HK-2 (cell line): ENCODE data around the gene SLX1A.
"Not testable (repeated sequence)": the region's sequence is repeated elsewhere in the genome, so short reads cannot be mapped to it uniquely, and the experiment has no call there.

Source experiments
- DNase-seq: peaks from one replicate; pipeline ENCODE4 v3.0.0-alpha.2; 2018; ENCODE audit not compliant: unreplicated experiment

SLX1A gene

DNA sequence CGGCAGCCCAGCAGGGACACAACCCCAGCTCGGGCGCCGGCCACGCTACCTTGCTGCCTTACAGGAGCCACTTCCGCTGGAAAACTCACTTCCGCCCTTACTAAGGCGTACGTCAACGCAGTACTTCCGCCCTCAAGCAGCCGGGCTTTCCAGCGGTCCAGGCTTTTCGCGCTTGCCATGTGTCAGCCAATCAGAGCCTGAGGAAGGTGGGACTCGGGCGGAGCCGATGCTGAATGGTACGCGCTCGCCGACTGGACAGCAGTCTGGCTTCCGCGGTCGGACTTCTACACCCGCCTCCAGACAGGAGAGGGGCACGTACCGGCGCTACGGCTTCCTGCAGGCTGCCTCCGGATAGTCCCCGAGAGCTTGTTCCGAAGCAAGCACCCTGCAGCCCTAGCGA, at the start of gene SLX1A, which contains the start of gene BOLA2B:
Gene SLX1A (plus strand): TSS at position 261 of the 400 bp plus-strand sequence. CDS start 210 bp downstream, outside the sequence.
Gene BOLA2B (minus strand): TSS at position 52 of the 400 bp plus-strand sequence. CDS start 71 bp downstream, outside the sequence.
- not testable (repeated sequence) for DNase-seq

DNA sequence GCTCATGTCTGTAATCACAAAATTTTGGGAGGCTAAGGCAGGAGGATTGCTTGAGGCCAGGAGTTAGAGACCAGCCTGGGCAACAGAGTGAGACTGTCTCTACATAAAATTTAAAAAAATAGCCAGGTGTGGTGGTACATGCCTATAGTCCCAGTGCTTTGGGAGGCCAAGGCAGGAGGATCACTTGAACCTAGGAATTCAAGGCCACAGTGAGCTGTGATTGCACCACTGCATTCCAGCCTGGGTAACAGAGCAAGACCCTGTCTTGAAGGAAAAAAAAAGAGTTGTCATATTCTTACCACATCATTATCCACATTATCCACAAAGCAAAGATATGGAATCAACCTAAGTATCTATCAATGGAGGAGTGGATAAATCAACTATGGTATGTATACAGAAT, 49.7 kb upstream of the SLX1A start:
- no peak for DNase-seq

GRCh38 chr16:30144917-30145316, 48.8 kb upstream of the SLX1A start:
- no peak for DNase-seq

- no peak for DNase-seq
These were observed 48.0 kb upstream of the SLX1A start for GRCh38 chr16:30145657-30146056.

GRCh38 chr16:30147843-30148510, 45.7 kb upstream of the SLX1A start:
- no peak for DNase-seq

DNA sequence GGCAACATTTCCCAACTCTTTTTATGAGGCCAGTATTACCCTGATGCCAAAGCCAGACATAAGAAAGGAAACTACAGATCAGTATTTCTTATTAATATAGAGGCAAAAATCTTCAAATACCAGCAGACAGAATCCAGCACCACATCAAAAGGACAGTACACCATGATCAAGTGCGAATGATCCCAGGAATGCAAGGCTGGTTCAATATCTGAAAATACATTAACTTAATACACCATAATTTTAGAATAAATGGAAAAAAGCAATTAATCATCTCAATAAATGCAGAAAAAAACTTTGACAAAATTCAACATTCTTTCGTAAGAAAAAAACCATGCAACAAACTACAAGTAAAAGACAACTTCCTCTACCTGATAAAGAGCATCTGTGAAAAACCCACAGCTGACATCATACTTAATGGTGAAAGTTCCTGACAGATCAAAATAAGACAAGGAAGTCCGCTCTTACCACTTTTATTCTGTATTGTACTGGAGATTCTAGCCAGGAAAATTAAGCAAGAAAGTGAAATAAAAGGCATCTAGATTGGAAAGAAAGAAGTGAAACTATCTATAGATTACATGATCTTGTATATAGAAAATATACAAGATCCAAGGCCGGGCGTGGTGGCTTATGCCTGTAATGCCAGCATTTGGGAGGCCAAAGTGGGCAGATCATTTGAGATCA, 44.3 kb upstream of the SLX1A start:
- no peak for DNase-seq

- DNase-seq: no peak
These were observed 42.6 kb upstream of the SLX1A start for GRCh38 chr16:30151091-30151490.

DNA sequence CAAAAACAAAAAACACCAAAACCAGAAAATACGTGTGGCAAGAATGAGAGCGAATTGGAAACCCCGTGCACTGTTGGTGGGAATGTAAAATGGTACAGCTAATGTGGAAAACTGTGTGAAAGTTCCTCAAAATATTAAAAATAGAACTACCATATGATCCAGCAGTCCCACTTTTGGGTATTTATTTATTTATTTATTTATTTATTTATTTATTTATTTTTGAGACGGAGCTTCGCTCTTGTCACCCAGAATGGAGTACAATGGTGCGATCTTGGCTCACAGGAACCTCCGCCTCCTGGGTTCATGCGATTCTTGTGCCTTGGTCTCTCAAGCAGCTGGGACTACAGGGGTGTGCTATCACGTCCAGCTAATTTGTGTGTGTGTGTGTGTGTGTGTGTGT, 41.2 kb upstream of the SLX1A start:
- DNase-seq: no peak

- no peak for DNase-seq
These were observed 38.5 kb upstream of the SLX1A start for GRCh38 chr16:30155188-30155587.

DNA sequence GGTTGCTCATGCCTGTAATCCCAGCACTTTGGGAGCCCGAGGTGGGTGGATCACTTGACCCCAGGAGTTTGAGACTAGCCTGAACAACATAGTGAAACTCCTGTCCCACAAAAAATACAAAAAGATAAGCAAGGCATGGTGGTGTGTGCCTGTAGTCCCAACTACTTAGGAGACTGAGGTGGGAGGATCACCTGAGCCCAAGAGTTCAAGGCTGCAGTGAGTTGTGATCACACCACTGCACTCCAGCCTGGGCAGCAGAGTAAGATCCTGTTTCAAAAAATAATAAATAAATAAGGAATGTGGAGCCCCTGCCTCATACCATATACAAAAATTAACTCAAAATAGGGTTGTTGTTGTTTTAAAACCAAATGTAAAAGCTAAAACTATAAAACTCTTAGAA, 36.5 kb upstream of the SLX1A start:
- no peak for DNase-seq

DNA sequence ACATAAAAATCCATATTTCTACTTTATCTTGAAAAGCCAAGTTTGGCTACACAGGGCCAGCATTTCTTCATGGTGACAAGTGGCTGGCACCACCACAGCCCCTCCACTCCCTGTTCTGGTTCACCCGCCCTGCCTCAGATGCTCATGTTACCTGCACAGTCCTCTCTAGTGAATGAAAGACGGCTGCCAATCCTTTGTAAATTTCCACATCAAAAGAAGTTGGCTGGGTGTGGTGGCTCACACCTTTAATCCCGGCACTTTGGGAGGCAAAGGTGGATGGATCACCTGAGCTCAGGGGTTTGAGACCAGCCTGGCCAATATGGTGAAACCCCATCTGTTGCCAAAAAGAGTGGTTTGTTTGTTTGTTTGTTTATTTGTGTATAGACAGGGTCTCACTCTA, 30.1 kb upstream of the SLX1A start:
- DNase-seq: no peak

DNA sequence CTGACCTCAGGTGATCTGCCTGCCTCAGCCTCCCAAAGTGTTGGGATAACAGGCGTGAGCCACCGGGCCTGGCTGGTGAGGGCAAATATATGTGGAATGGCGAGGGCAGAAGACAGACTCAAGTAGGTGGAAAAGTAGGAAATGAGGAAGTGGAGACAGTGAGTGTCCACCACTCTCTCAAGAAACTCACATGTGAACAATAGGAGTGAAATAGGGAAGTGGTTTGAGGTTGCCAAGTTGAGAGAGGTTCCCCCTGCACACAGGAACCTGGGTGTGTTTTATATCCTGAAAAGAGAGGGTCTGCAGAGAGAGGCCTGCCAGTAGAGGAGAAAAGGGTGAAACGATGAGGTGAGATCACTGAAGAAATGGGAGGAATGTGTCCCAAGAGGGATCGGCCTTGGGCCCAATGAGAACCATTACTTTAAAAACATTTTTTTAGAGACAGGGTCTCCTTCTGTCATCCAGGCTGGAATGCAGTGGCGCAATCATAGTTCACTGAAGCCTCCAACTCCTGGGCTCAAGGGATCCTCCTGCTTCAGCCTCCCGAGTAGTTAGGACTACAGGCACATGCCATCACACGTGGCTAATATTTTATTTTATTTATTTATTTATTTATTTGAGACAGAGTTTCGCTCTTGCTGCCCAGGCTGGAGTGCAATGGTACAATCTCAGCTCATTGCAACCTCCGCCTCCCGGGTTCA, 27.3 kb upstream of the SLX1A start:
- DNase-seq: no peak

- not testable (repeated sequence) for DNase-seq
These were observed 24.9 kb upstream of the SLX1A start for GRCh38 chr16:30168746-30169145.

DNA sequence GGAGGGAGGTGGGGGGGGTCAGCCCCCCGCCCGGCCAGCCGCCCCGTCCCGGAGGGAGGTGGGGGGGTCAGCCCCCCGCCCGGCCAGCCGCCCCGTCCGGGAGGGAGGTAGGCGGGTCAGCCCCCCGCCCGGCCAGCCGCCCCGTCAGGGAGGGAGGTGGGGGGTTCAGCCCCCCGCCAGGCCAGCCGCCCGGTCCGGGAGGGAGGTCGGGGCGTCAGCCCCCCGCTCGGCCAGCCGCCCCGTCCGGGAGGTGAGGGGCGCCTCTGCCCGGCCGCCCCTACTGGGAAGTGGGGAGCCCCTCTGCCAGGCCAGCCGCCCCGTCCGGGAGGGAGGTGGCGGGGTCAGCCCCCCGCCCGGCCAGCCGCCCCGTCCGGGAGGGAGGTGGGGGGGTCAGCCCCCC, 24.3 kb upstream of the SLX1A start:
- not testable (repeated sequence) for DNase-seq

DNA sequence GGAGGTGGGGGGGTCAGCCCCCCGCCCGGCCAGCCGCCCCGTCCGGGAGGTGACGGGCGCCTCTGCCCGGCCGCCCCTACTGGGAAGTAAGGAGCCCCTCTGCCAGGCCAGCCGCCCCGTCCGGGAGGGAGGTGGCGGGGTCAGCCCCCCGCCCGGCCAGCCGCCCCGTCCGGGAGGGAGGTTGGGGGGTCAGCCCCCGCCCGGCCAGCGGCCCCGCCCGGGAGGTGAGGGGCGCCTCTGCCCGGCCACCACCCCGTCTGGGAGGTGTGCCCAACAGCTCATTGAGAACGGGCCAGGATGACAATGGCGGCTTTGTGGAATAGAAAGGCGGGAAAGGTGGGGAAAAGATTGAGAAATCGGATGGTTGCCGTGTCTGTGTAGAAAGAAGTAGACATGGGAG, 23.5 kb upstream of the SLX1A start:
- DNase-seq: not testable (repeated sequence)

DNA sequence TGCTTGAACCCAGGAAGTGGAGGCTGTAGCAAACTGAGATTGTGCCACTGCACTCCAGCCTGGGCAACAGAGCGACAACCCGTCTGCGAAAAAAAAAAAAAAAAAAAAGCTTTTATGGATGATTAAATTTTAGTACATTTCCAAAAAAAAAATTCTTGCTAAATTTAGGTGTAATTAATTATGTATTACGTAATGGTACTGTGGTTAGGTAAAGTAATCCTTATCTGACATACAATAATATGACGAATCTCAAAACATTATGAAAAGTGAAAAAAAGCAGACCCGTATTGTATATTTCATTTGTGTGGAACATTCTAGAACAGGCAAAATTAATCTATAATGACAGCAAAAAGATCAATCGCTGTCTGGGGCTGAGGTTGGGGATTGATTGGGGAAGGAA, 20.6 kb upstream of the SLX1A start:
- no peak for DNase-seq

GRCh38 chr16:30176876-30177275, 16.8 kb upstream of the SLX1A start:
- DNase-seq: not testable (repeated sequence)

DNA sequence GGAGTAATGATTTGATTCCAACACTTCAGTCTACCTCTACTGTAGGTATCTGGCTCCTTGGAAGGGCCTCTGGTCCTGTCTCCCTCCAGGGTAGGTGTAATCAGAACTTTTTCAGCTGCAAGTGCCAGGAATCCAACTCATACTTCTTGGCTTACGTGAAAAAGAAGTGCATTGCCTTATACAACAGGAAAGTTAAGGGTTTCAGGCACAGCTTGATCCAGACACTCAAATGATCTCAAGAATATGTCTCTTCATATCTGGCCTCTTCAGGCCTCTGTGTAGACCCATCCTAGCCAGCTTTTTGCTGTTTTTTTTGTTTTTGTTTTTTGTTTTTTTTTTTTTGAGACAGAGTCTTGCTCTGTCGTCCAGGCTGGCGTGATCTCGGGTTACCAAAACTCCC, 14.5 kb upstream of the SLX1A start:
- no peak for DNase-seq

DNA sequence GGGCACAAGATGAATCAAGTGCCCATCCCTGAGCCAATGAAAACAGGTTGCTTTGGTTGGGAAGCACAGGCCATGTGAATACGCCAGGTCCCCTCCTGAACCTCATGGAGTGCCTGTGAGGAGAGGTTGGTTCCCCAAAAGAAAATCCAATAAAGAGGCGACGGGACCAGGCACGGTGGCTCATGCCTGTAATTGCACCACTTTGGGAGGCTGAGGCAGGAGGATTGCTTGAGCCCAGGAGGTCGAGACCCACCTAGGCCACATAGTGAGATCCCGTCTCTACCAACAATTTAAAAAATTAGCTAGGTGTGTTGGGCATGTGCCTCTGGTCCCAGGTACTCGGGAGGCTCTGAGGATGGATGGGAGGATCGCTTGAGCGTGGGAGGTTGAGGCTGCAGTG, 13.7 kb upstream of the SLX1A start:
- no peak for DNase-seq

DNA sequence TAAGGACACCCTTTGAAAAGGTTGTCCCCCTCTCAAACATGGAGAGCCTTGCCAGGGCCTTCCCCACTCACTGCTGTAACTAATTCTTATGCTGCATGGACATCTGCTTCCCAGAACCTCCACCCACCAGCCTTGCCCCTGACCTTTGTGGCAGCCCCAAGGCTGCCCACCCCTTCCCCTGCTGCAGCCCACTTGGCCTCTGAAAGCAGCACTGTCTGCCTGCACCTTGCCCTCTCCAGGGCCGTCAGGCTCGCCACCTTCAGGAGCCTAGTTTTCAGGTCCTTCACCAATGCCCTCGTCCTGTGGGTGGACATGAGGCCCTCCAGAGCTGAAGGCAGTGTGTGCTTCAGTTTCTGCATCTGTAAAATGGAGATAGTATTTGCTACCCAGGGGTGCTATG, 12.9 kb upstream of the SLX1A start:
- DNase-seq: no peak

GRCh38 chr16:30183233-30184095, 10.2 kb upstream of the SLX1A start, which contains the start of gene CORO1A:
Gene CORO1A, plus strand, starts transcription at chr16:30183602. Its CDS starts 1,608 bp downstream, at chr16:30185210.
- peak; percentile 69 for DNase-seq
